Right atrium auricular region (tissue), 2 donors: ENCODE results near the gene PLCL1. TPM values are rescaled to one million over a fixed set of nuclear protein-coding genes. Genes with fewer than 3 reads are reported as not detected.

Experiments
- DNase-seq: peaks from one replicate; pipeline ENCODE4 v3.0.0-alpha.2; 2019; ENCODE audit warnings: low spot score
- H3K27ac ChIP-seq, 2 donors: fragments of 200-600 bp; sonication (generic); 1 replicate in 1 of 2; 2 replicates in 1 of 2; pipeline ENCODE4 v1.5.1; 2016 to 2019
- H3K27me3 ChIP-seq, 2 donors: fragments of 200-600 bp; sonication (generic); one replicate each; pipeline versions ENCODE4 v1.5.1 to v1.6.0; 2017 to 2019
- H3K36me3 ChIP-seq: fragments of 200-600 bp; sonication (generic); one replicate; pipeline ENCODE4 v1.5.1; 2016
- H3K4me1 ChIP-seq, 2 donors: fragments of 200-600 bp; sonication (generic); one replicate each; pipeline versions ENCODE4 v1.5.1 to v1.6.0; 2017 to 2019
- H3K4me3 ChIP-seq, 2 donors: fragments of 200-600 bp; sonication (generic); 1 replicate in 1 of 2; 2 replicates in 1 of 2; pipeline ENCODE4 v1.5.1; 2017 to 2019; ENCODE audit warnings: mild to moderate bottlenecking in 1 of 2, moderate library complexity in 1 of 2
- H3K9me3 ChIP-seq, 2 donors: fragments of 200-600 bp; sonication (generic); one replicate each; pipeline ENCODE4 v1.5.1; 2019
- total RNA-seq, 2 donors: library from RNA; depleted of rRNA; stranded (reverse); fragments of >200 nt; gene quantifications; one replicate each; pipeline ENCODE4 v1.1.0, GENCODE V29; 2016
- TF ChIP-seq, protein P1 (sequence below), 2 donors: fragments of 200-600 bp; sonication (generic); IDR thresholded peaks; one replicate each; pipeline ENCODE4 v1.5.1; 2019; ENCODE audit warnings: antibody characterized with exemption in 2 of 2

The PLCL1 gene
- total RNA-seq = 10 to 100 TPM; 26.8 to 32.0 TPM

- H3K4me3 ChIP-seq = peak within 1 kb of the TSS; percentile 92
- H3K27ac ChIP-seq = peak within 1 kb of the TSS; percentile 82 to 85
- peaks cover 0 to 44% of the 10 kb centered on the region in 2 donors for H3K4me1 ChIP-seq
- no peaks in the 10 kb centered on the region for H3K36me3 ChIP-seq
- no peaks in the 10 kb centered on the region for H3K9me3 ChIP-seq
- TF ChIP-seq, protein P1, sequence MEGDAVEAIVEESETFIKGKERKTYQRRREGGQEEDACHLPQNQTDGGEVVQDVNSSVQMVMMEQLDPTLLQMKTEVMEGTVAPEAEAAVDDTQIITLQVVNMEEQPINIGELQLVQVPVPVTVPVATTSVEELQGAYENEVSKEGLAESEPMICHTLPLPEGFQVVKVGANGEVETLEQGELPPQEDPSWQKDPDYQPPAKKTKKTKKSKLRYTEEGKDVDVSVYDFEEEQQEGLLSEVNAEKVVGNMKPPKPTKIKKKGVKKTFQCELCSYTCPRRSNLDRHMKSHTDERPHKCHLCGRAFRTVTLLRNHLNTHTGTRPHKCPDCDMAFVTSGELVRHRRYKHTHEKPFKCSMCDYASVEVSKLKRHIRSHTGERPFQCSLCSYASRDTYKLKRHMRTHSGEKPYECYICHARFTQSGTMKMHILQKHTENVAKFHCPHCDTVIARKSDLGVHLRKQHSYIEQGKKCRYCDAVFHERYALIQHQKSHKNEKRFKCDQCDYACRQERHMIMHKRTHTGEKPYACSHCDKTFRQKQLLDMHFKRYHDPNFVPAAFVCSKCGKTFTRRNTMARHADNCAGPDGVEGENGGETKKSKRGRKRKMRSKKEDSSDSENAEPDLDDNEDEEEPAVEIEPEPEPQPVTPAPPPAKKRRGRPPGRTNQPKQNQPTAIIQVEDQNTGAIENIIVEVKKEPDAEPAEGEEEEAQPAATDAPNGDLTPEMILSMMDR (IDR thresholded peaks at IDR 0.05) = peak in 1 of 2 donors; percentile 35
- peak; percentile 93 for DNase-seq
- H3K27me3 ChIP-seq = no peaks in the 10 kb centered on the region
Measured at GRCh38 chr2:197804049-197804757, at the start of gene PLCL1. TSS of gene PLCL1 (plus strand) at chr2:197804593.

DNA sequence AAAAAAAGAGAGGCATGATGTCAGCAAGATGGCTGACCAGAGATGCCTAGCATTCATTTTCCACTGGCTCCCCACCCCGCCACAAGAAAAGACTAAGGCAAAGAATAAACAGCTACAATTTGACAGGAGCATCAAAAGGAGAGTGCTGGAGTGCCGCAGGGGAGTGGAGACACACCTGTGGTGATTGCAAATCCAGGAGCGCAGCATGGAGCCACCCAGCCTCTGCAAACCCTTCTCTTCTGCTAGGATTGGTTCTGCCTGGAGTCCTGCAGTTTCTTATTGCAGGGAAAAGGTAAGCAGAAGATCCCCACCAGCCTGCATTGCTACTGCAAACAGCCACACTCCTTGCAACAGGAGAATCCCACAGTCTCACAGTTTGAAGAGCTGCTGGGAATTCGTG lies 45.4 kb upstream of the PLCL1 start:
- Histone ChIP-seq H3K9me3 (peaks cover 0 to 18% of the 10 kb centered on the region in 2 donors), H3K27ac (no peak overlapping the region), H3K4me3 (no peak overlapping the region), H3K27me3 (no peaks in the 10 kb centered on the region), H3K36me3 (no peaks in the 10 kb centered on the region), H3K4me1 (no peaks in the 10 kb centered on the region)
- TF ChIP-seq, protein P1 (IDR thresholded peaks at IDR 0.05) = no peak
- DNase-seq = no peak

DNA sequence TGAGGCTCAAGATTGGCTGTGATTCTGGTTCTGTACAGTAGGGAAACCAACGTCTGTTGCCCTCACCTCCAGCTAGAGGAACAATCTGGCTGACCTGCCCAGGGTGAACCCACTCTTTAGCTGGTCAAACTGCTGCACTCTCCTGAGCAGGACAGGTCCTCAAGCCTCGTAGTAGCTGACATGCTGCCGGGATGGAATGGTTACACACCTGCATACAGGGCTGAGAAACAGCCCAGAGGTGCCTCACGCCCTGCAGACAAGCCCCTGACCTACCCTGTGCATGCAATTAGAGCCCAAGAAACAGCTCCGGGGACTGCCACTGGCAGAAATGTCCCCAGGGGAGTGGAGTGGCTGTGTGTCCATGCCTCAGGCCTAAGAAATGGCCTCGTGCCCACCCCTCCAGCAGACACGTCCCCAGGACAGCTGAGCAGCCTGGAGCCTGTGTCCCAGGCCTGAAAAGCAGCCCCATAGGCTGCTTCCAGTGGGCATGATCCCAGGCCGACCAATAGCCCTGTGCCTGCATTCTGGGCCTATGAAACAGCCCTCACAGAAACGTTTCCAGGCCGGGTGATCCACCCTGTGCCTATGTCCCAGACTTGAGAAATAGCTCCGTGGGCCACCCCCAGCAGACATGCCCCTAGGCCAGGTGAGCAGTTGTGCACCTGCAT lies 44.6 kb upstream of the PLCL1 start:
- peaks cover 0 to 18% of the 10 kb centered on the region in 2 donors for H3K9me3 ChIP-seq
- TF ChIP-seq, protein P1 (IDR thresholded peaks at IDR 0.05) = no peak
- H3K27ac ChIP-seq = no peak overlapping the region
- no peaks in the 10 kb centered on the region for H3K36me3 ChIP-seq
- H3K4me3 ChIP-seq = no peak overlapping the region
- DNase-seq = no peak
- H3K27me3 ChIP-seq = no peaks in the 10 kb centered on the region
- no peaks in the 10 kb centered on the region for H3K4me1 ChIP-seq

- Histone ChIP-seq H3K9me3 (peaks cover 0 to 18% of the 10 kb centered on the region in 2 donors), H3K4me1 (no peaks in the 10 kb centered on the region), H3K4me3 (no peak overlapping the region), H3K36me3 (no peaks in the 10 kb centered on the region), H3K27me3 (no peaks in the 10 kb centered on the region), H3K27ac (no peak overlapping the region)
- TF ChIP-seq, protein P1 (IDR thresholded peaks at IDR 0.05) = no peak
- DNase-seq = no peak
Measured at GRCh38 chr2:197760293-197760657, 44.1 kb upstream of the PLCL1 start.

GRCh38 chr2:197777823-197778407 lies 26.5 kb upstream of the PLCL1 start:
- no peaks in the 10 kb centered on the region for H3K27me3 ChIP-seq
- H3K4me3 ChIP-seq = no peak overlapping the region
- no peak overlapping the region for H3K27ac ChIP-seq
- H3K4me1 ChIP-seq = no peaks in the 10 kb centered on the region
- H3K36me3 ChIP-seq = no peaks in the 10 kb centered on the region
- H3K9me3 ChIP-seq = no peaks in the 10 kb centered on the region
- TF ChIP-seq, protein P1 (IDR thresholded peaks at IDR 0.05) = peak; percentile 62 to 79
- no peak for DNase-seq
